OCI-LY3 (cell line): ENCODE measurements around the gene HOXB3.

Source experiments
- H2AFZ ChIP-seq: fragments of 200-600, 300-600 bp; shearing (Covaris generic); 2 replicates; pipeline ENCODE4 v1.6.0; 2014; ENCODE audit warnings: antibody characterized with exemption, low read depth, low read length
- H3K27ac ChIP-seq: fragments of 200-600, 300-600 bp; sonication (generic); 2 replicates; pipeline ENCODE4 v1.5.1; 2014; ENCODE audit warnings: mild to moderate bottlenecking, low read length, moderate library complexity, mixed read lengths
- H3K27me3 ChIP-seq: fragments of 200-600, 300-600 bp; sonication (generic); 2 replicates; pipeline ENCODE4 v1.6.1; 2014; ENCODE audit warnings: low read depth, low read length, mixed read lengths
- H3K36me3 ChIP-seq: fragments of 200-600, 300-600 bp; sonication (generic); replicated peaks from 2 replicates; pipeline ENCODE3; 2014; ENCODE audit warnings: low read depth, low read length, mixed read lengths
- H3K4me1 ChIP-seq: fragments of 300-600, 200-600 bp; sonication (generic); 2 replicates; pipeline ENCODE4 v1.6.1; 2014; ENCODE audit warnings: low read length, mixed read lengths
- H3K4me2 ChIP-seq: fragments of 200-600, 300-600 bp; sonication (generic); 2 replicates; pipeline ENCODE4 v1.6.1; 2014; ENCODE audit warnings: low read length, mixed read lengths
- H3K4me3 ChIP-seq: fragments of 300-600, 200-600 bp; sonication (generic); 2 replicates; pipeline ENCODE4 v1.5.1; 2014; ENCODE audit warnings: antibody characterized with exemption, mild to moderate bottlenecking, low read length, moderate library complexity
- H3K79me2 ChIP-seq: fragments of 300-600, 200-600 bp; shearing (Covaris generic); 2 replicates; pipeline ENCODE4 v1.6.1; 2014; ENCODE audit warnings: mild to moderate bottlenecking, low read length, mixed read lengths
- H3K9ac ChIP-seq: fragments of 300-600, 200-600 bp; shearing (Covaris generic); 2 replicates; pipeline ENCODE4 v1.6.0; 2014; ENCODE audit warnings: mild to moderate bottlenecking, low read length, moderate library complexity
- H3K9me3 ChIP-seq: fragments of 200-600, 300-600 bp; shearing (Covaris generic); 2 replicates; pipeline ENCODE4 v1.6.1; 2014; ENCODE audit warnings: low read length, mixed read lengths; ENCODE audit not compliant: insufficient read depth
- H4K20me1 ChIP-seq: fragments of 200-600, 300-600 bp; sonication (generic); 2 replicates; pipeline ENCODE4 v1.6.1; 2016; ENCODE audit warnings: low read length, mixed read lengths; ENCODE audit not compliant: insufficient read depth
- EZH2phosphoT487 ChIP-seq: fragments of 200-600 bp; shearing (Covaris generic); IDR thresholded peaks from 2 replicates; pipeline ENCODE4 v1.6.1; 2018; ENCODE audit warnings: antibody characterized with exemption, mixed run types, low read depth
- TF ChIP-seq, protein P1 (sequence below): fragments of 200-600, 300-600 bp; sonication (generic); IDR thresholded peaks from 2 replicates; pipeline ENCODE4 v1.5.1; 2014; ENCODE audit warnings: antibody characterized with exemption, low read length, low read depth

The HOXB3 gene

DNA sequence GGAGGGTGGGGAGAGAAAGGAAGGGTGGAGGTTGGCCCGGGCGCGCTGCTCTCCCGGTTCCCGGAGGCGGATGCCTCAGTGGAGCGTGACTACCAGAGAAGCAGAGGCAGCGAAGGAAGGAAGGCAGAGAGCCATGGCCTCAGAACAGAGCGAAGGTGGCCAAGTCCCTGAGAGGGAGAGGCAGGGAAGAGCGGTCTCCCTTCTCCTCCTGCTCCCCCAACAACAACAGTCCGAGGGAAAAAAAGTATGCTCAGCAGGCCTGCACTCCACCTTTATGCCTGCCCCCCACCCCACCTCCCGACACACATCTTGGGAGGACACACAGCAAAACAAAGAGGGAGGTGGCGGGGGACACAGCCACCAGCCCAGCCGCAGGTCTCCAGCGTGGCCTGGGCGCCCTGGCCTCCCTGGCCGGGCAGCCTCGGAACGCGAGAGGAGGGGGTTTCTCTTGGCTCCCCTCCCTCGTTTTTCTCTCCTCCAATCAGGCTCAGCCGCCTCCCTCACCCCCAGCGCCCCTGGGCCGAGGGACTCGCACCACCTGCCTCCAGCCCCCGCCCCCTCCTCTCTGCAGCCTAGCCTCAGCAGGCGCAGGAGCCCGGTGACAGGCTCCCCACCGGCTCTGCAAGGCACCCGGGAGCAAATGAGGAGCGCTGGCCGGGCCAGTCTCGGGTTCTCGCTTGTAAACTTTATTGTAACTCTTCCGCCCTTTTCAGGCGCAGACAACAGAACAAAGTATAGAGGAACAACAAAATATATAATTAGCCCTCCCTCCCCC lies 21.8 kb upstream of the HOXB3 start:
- peak overlapping the region; percentile 93; the same call in 1 of the 2 replicates for H2AFZ ChIP-seq
- peak overlapping the region; percentile 60 for H3K27ac ChIP-seq
- H3K9ac ChIP-seq: peak overlapping the region; percentile 90
- no peaks in the 10 kb centered on the region for H3K9me3 ChIP-seq
- TF ChIP-seq, protein P1, sequence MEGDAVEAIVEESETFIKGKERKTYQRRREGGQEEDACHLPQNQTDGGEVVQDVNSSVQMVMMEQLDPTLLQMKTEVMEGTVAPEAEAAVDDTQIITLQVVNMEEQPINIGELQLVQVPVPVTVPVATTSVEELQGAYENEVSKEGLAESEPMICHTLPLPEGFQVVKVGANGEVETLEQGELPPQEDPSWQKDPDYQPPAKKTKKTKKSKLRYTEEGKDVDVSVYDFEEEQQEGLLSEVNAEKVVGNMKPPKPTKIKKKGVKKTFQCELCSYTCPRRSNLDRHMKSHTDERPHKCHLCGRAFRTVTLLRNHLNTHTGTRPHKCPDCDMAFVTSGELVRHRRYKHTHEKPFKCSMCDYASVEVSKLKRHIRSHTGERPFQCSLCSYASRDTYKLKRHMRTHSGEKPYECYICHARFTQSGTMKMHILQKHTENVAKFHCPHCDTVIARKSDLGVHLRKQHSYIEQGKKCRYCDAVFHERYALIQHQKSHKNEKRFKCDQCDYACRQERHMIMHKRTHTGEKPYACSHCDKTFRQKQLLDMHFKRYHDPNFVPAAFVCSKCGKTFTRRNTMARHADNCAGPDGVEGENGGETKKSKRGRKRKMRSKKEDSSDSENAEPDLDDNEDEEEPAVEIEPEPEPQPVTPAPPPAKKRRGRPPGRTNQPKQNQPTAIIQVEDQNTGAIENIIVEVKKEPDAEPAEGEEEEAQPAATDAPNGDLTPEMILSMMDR: no peak
- TF ChIP-seq EZH2phosphoT487: no peak
- peaks cover 16% of the 10 kb centered on the region for H3K27me3 ChIP-seq
- H3K4me3 ChIP-seq: peak overlapping the region; percentile 85
- H3K79me2 ChIP-seq: 0 out of 2 replicates have a peak, but pooled peaks cover 3% of the 10 kb centered on the region
- peaks cover 9% of the 10 kb centered on the region; the same call in 1 of the 2 replicates for H3K4me1 ChIP-seq
- H3K4me2 ChIP-seq: peak overlapping the region; percentile 96
- no peaks in the 10 kb centered on the region for H4K20me1 ChIP-seq
- no peaks in the 10 kb centered on the region for H3K36me3 ChIP-seq

DNA sequence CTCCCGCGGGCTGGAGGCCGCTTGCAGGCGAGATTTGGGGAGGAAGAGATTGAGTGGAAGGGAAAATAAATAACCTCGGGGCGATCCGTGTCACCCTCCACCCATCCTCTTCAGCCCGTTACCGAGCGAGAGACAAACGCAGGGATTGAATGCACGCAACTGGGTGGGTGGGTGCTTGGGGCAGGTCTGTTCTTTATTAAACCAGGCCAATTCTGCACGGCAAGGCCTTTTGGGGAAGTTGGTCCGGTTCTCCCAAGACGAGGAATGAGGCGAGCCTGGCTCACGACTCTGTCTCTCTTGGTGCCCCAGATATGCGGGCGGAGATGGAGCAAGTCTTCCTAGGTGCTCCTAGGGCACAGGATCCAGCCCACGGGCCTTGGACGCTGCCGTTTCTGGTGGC lies 21.2 kb upstream of the HOXB3 start:
- Histone ChIP-seq H3K27ac (peak overlapping the region; percentile 60), H3K9me3 (no peaks in the 10 kb centered on the region), H4K20me1 (no peaks in the 10 kb centered on the region), H2AFZ (peak overlapping the region; percentile 93), H3K9ac (peak overlapping the region; percentile 90), H3K27me3 (peaks cover 10% of the 10 kb centered on the region), H3K79me2 (0 out of 2 replicates have a peak, but pooled peaks cover 3% of the 10 kb centered on the region), H3K36me3 (no peaks in the 10 kb centered on the region), H3K4me3 (peak overlapping the region; percentile 85), H3K4me1 (peaks cover 9% of the 10 kb centered on the region; the same call in 1 of the 2 replicates), H3K4me2 (peak overlapping the region; percentile 96)
- TF ChIP-seq, protein P1: no peak
- TF ChIP-seq EZH2phosphoT487: no peak

DNA sequence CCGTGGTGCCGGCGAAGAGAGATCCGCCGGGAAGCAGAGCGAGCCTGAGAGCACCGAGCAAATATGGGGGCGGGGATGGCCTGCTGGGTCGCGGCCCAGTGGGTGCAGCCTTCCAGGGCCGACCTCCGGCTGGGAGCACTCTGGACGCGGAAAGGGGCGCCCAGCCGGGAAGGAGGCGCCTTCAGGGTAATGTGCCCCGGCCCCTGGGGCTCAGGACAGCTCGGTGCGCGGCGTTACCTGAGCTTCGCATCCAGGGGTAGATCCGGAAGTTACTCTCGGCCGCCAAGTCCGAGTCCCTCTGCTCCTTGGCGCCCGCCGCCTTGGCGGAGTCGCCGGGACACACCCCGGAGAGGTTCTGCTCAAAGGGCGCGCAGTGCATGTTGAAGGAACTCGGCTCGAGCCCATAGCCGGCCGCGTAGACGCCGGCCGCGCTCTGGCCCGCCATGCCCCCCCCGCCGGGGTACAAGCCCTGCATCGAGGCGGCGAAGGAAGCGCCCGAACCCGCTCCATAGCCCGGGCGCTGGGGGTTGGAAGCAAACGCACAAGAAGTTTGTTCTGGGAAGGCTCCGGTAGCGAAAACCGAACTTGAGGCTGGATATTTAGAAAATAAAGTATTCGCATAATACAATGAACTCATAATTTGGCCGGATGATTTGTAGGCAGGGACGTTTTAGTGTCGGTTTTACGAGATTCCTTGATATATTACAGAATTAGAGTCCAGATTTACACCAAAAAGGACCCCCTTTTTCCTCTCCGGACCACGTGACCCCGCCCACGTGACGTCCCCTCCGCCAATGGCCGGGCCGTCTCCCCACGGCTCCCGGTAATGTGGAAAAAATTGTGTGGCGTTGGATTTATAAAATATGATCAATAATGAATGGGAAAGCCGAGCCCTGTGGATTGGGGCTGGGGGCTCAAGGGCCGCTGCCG lies 20.5 kb upstream of the HOXB3 start, which contains the start of gene HOXB7:
HOXB7 (minus strand) TSS at position 736 of the 930 bp plus-strand sequence; CDS start at position 637, 99 bp downstream.
- Histone ChIP-seq H3K4me1 (peaks cover 9% of the 10 kb centered on the region; the same call in 1 of the 2 replicates), H3K79me2 (0 out of 2 replicates have a peak, but pooled peaks cover 3% of the 10 kb centered on the region), H3K9ac (peak within 1 kb of the TSS; percentile 90), H3K4me3 (peak within 1 kb of the TSS; percentile 85), H4K20me1 (no peaks in the 10 kb centered on the region), H3K4me2 (peak within 1 kb of the TSS; percentile 96), H3K27me3 (peaks cover 5% of the 10 kb centered on the region; the same call in 1 of the 2 replicates), H3K27ac (peak within 1 kb of the TSS; percentile 60), H3K36me3 (no peaks in the 10 kb centered on the region), H3K9me3 (no peaks in the 10 kb centered on the region), H2AFZ (peak within 1 kb of the TSS; percentile 93)
- TF ChIP-seq EZH2phosphoT487: no peak
- TF ChIP-seq, protein P1: no peak
